Measurements from ENCODE around the gene SGTA.
"Not testable (repeated sequence)": the region's sequence is repeated elsewhere in the genome, so short reads cannot be mapped to it uniquely, and the experiment has no call there.

Gene SGTA

DNA sequence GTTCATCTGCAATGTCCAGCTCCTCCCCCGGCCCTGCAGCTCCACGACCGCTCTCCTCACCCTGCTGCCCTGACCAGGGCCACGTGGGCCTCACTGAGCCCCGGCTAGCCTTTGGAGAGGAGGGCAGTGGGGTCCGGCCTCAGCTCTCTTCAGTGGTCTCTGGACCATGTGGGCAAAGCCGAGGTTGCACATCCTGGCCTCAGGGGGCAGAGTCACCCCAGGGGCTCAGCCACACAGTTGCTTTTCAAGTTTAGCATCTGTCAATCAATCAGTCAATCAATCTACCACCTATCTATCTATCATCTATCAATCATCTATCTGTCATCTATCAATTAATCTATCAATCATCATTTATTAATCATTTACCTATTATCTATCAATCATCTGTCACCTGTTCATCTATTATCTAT is 58.9 kb downstream of the SGTA start:
- no peak for DNase-seq (ENCODE audit: low read depth)

GRCh38 chr19:2723747-2724146 is 59.3 kb downstream of the SGTA start:
- no peak for DNase-seq (ENCODE audit: low read depth)

GRCh38 chr19:2723345-2723715 is 59.7 kb downstream of the SGTA start:
- DNase-seq (ENCODE audit: low read depth) = no peak

- peak; percentile 76 for DNase-seq (ENCODE audit: low read depth)
These were observed 60.3 kb downstream of the SGTA start for GRCh38 chr19:2722541-2723344.

DNA sequence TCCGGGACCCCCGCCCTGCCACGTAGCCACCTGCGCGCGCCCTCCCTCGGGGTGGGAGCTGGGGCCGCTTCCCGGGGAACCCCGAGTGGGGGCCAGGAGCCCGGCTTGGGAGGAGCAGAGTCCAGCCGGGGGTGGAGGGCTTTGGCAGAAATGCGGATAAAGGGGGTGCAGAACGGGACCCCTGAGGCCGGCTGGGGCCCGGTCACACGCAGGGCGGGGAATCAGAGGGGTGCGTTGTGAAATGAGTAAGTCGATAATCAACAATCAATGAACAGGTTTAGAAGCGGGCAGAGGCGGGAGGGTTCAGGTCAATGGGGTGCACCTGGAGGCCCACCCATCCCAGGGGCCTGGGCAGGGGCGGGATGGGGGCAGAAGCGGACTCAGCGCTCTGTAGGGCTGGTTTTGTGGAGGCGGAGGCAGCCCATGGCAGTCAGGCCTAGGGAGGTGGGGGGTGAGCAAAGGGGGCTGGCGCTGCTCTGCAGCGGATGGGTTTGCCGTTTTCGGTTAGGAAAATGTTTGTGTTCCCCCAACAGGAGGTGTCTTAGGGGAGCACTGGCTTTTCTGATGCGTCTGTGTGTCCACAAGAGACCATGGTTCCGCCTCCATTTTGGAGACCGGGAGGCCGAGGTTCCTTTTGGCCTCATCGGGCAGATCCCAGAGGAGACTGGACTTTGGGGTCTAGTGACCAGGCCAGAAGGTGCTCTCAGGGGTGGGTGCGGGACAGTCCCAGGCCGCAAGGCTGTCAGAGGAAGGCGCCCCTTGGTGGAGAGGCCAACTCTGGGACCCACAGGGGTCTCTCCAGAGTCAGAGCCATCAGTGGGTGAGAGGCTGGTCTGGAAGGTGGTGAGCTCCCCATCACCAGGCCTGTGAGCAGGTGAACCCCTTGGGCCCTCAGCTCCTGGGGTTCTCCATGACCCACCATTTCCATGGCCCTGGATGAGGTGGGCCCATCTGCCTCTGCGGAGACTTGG is 61.2 kb downstream of the SGTA start:
- DNase-seq (ENCODE audit: low read depth) = no peak

- DNase-seq (ENCODE audit: low read depth) = no peak
These were observed 62.1 kb downstream of the SGTA start, which contains the start of gene DIRAS1 for GRCh38 chr19:2720777-2721569. DIRAS1 (minus strand) TSS chr19:2721372; CDS start chr19:2717806, 3,566 bp downstream.

DNA sequence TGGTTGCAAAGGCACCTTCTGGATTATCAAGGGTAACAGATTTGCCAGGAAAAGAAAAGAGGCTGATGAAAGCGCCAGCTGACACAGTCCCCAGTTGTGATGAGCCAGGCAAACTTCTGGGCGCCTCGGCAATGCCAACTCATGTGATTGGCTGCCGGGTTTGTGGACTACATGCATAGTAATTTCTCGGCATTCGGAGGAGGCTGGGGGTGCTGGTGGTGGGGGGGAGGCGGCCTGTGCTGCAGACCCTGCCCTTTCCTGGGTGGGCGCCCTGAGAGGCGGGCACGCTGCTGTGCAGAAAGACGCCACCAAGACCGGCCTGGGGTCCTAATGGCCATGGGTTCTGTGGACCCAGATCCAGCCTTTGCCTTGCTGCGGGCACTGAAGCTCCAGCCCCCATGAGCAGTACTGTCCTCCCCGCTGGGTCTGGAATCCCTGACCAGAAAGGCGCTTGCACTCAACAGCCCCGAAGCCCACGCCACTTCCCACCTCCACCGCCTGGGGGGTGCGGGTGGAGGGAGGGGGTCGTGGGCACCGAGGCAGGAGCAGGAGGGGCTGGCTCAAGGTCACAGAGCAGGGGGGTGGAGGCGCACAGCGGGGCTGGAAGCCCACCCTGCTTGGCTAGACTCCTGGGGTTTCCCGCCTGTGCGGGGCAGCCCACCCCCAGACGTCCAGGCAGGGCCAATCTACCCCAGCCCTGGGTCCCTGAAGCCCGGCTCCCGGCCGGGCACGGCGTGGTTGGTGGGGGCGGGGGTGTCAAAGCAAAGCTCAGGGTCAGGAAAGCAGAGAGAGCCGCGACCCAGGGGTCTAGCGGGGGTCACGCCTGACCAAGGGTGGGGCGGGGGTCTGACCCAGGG is 62.9 kb downstream of the SGTA start:
- peak; percentile 40 for DNase-seq (ENCODE audit: low read depth)

DNA sequence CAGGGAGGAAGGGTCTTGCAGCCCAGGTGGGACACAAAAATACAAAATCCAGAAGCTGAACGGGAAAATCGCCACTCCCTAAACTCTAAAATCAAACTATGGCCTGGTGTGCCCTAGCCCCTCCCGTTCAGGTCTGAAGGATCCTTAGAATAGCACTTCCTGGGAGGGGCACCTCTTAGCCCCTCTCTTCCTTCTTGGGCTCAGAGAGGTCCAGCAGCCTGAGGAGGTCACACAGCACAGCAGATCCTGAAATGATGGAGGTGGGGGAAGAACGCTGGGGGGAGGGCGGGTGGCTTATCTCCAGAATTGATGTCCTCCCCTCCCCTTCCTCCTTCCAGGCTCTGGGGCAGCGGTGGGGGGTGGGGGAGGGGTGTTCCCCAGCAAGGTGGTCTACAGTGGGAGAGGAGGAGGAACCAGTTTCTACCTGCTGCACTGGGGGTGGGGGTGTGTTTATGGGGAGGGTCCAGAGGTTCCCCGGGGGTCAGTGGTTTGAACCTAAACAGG is 63.8 kb downstream of the SGTA start:
- DNase-seq (ENCODE audit: low read depth) = no peak

DNA sequence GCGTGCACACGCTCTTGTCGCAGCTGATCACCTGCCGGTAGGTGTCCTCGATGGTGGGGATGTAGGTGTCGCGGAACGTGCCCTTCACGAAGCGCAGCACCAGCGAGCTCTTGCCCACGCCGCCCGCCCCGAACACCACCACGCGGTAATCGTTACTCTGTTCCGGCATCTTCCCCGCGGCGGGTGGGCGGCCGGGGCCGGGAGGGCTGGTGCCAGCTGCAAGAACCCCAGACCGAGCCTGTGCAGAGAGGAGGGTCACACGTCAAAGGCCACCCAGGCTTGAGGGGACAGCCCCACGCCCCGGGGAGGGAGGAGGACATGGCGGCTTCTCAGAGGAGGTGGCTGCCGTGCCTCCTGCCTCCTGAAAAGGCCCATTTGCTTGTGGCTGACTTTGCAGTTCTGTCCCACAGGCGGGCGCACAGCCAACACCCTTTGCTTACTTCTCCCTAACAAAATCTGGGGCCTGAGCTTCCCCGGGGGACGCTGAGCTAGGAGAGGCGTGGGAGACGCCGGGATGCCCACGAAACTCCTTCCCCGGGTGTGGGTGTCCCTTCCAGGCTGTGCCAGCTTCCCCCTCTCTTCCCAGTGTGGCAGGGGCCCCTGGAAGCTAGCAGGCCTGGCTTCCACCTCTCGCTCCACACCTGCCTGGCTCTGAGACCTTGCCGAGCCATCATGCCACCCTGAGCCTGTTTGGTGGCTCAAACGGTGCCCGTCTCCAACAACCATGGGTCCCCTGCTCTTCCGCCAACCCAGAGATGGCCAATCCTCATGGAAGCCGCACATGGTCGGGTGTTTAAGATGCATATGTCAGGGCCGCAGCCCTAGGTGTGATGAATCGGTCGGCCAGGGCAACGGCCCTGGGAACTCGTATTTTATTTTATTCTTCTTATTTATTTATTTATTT is 65.2 kb downstream of the SGTA start:
- no peak for DNase-seq (ENCODE audit: low read depth)

GRCh38 chr19:2716722-2717637 is 66.1 kb downstream of the SGTA start:
- DNase-seq (ENCODE audit: low read depth) = no peak

DNA sequence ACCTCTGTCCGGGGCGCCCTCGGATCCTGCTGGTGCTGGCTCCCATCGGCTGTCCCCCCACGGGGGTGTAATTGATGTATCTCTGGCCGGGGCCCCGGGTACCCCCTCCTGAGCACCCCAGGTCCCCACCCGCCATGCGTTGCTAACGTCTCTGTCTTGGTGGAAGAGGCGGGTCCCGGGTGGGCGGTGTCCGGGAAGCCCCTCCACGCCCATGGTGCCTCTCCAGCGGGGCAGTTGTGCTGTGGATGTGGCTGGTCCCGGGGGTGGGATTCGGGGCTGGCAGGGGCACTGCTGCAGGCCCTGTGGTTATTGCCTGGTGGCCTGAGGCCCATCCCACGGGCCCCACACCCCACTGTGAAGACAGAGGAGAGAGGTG is 66.8 kb downstream of the SGTA start:
- no peak for DNase-seq (ENCODE audit: low read depth)

- no peak for DNase-seq (ENCODE audit: low read depth)
These were observed 67.4 kb downstream of the SGTA start for GRCh38 chr19:2715470-2716274.

DNA sequence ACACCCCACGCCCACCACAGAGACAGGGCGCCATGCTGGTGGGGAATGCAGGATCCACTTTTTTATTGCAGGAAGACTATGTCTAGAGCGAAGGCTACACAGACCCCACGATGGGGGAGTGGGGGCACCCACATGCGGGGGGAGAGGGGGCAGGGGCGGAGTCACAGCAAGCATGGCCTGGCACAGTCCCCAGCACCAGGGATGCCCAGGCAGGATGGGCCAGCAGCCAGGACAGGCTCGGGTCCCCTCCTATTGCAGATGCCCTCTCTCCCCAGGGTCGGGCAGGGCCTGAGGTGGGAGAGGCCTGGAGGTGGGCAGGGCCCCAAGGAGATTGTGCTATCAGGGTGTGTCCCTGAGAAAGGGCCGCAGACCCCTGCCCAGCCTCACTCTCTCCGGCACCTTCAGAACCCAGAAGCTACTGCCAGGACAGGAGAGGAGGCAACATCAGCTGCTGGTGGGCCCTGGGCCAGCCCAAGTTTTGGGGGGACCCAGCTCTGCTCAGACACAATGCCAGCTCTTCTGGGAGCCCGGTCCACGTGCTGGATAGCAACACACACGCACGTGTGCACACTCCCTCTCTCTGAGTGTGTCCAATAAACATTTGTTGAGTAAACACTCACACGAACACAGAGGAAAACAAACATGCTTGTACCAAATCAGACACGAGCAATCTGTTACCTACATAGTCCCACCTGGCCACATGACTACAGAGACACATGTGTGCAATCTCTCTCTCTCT is 68.4 kb downstream of the SGTA start:
- no peak for DNase-seq (ENCODE audit: low read depth)

GRCh38 chr19:2714102-2714501 is 69.0 kb downstream of the SGTA start:
- DNase-seq (ENCODE audit: low read depth) = not testable (repeated sequence)

DNA sequence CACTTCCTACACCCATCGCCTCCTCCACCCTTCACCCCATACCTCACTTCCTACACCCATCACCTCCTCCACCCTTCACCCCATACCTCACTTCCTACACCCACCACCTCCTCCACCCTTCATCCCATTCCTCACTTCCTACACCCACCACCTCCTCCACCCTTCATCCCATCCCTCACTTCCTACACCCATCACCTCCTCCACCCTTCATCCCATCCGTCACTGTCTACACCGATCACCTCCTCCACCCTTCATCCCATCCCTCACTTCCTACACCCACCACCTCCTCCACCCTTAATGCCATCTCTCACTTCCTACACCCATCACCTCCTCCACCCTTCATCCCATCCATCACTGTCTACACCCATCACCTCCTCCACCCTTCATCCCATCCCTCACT is 69.9 kb downstream of the SGTA start:
- DNase-seq (ENCODE audit: low read depth) = not testable (repeated sequence)

GRCh38 chr19:2711875-2712205 is 71.2 kb downstream of the SGTA start:
- DNase-seq (ENCODE audit: low read depth) = no peak

DNA sequence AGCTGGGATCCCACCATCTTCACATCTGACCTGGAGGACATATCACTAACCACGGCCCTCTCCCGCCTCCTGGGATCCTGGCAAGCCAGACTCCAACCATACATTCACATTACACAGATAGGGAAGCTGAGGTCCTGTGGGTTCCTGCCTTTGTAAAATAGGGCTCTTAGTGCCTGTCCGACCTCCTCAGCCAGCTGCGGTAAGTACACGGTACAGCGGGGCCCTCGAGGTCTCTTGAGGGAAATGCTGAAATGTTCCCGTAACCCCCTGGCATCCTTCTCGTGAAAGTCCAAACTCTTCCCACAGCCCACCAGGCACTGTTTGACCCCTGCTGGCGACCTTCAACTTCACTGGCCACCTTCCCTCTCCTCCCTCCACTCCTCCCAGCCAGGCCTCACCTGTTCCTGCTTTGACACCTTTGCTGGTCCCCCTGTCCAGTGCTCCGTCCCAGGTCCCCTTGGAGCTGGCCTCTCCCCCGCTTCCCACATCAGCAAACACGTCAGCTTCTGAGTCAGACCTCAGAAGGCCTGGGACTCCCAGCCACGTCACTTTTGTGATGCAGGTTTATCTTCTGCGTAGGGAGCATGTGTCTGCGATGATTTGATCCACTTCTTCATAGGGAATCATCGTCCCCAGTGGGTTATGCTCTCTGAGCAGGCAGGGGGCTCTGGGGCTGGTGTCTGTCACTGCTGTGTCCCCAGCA is 71.8 kb downstream of the SGTA start:
- DNase-seq (ENCODE audit: low read depth) = peak; percentile 13

Data from fibroblast of gingiva (primary cell).